Measurements from ENCODE around the gene SLC4A3. TPM values are rescaled to one million over a fixed set of nuclear protein-coding genes. Genes with fewer than 3 reads are reported as not detected.
A peak's percentile ranks its signal among the peaks of the same experiment; 100 is the strongest.

Gene SLC4A3
- polyA plus RNA-seq, 1 donor (not counting 4 experiments of a cell fraction or from before 2014, with no cell fraction given), result 6.2 TPM

DNA sequence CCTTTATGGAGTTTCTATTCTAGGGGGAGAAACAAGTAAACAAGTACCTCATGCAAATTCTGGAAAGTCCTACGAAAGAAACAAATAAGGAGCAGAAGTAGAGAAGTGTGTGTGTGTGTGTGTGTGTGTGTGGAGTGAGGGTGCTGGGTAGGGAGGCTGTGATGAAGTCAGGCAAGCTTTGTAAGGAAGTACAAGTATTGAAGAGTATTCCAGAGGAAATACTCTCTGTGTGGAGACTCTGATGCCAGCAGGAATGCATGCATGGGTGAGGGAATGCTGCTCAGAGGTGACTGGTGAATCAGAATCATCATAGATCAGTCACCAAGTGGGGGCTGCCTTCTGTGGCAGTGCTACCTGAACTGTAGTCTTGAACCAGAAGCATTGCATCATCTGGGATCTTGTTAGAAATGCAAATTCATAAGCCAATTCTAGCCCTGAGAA, 34.5 kb downstream of the SLC4A3 start:
- no peaks in the 10 kb centered on the region for H3K27me3 ChIP-seq (ENCODE audit: control insufficient read depth, extremely low read depth, insufficient read depth, low read length)
- H3K9ac ChIP-seq (ENCODE audit: control insufficient read depth, extremely low read depth, insufficient read depth, low read length), result peak overlapping the region; percentile 67
- peak overlapping the region in 1 of 3 experiments; percentile 47 for H3K4me3 ChIP-seq (ENCODE audit: control insufficient read depth in 2 of 3, extremely low read depth in 1 of 3, insufficient read depth in 2 of 3, low read depth in 1 of 3, low read length in 3 of 3)
- peak; percentile 84 for DNase-seq (ENCODE audit: low read depth, low spot score)
- H2AFZ ChIP-seq (ENCODE audit: control insufficient read depth, low read length), result peak overlapping the region; percentile 57
- H3K4me1 ChIP-seq (ENCODE audit: control insufficient read depth, extremely low read depth, insufficient read depth, low read length), result peaks cover 32% of the 10 kb centered on the region
- H3K9me1 ChIP-seq (ENCODE audit: control insufficient read depth, extremely low read depth, insufficient read depth, low read length), result no peaks in the 10 kb centered on the region
- no peaks in the 10 kb centered on the region for H4K20me1 ChIP-seq (ENCODE audit: control insufficient read depth, extremely low read depth, insufficient read depth, low read length)
- no peaks in the 10 kb centered on the region for H3K9me3 ChIP-seq (ENCODE audit: control insufficient read depth, low read depth, low read length)
- TF ChIP-seq, protein P1, sequence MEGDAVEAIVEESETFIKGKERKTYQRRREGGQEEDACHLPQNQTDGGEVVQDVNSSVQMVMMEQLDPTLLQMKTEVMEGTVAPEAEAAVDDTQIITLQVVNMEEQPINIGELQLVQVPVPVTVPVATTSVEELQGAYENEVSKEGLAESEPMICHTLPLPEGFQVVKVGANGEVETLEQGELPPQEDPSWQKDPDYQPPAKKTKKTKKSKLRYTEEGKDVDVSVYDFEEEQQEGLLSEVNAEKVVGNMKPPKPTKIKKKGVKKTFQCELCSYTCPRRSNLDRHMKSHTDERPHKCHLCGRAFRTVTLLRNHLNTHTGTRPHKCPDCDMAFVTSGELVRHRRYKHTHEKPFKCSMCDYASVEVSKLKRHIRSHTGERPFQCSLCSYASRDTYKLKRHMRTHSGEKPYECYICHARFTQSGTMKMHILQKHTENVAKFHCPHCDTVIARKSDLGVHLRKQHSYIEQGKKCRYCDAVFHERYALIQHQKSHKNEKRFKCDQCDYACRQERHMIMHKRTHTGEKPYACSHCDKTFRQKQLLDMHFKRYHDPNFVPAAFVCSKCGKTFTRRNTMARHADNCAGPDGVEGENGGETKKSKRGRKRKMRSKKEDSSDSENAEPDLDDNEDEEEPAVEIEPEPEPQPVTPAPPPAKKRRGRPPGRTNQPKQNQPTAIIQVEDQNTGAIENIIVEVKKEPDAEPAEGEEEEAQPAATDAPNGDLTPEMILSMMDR (optimal IDR thresholded peaks at IDR 0.05 in 1 of 3, IDR thresholded peaks at IDR 0.05 in 1 of 3, conservative IDR thresholded peaks at IDR 0.05 in 1 of 3; ENCODE audit: extremely low read depth in 1 of 3, insufficient read depth in 2 of 3, low read length in 3 of 3), result no peak
- TF ChIP-seq EZH2 (IDR thresholded peaks at IDR 0.05; ENCODE audit: low read length), result no peak
- H3K79me2 ChIP-seq (ENCODE audit: control insufficient read depth, insufficient read depth, low read length), result no peaks in the 10 kb centered on the region
- dilution Hi-C loops (cut with MboI; ENCODE audit: extremely low pct_ligation_motif_present, low sequenced_read_pairs), result no loop called here
- peak overlapping the region; percentile 87 for H3K27ac ChIP-seq (ENCODE audit: control insufficient read depth, insufficient read depth, low read length)
- no peaks in the 10 kb centered on the region for H3K36me3 ChIP-seq (ENCODE audit: control insufficient read depth in 2 of 2, extremely low read depth in 1 of 2, insufficient read depth in 2 of 2, low read length in 2 of 2)
- FAIRE-seq, result peak; percentile 87
- H3K4me2 ChIP-seq (ENCODE audit: control insufficient read depth, extremely low read depth, insufficient read depth, low read depth, low read length), result peak overlapping the region; percentile 76

GRCh38 chr2:219662566-219662965, 35.1 kb downstream of the SLC4A3 start:
- no peak overlapping the region for H3K9ac ChIP-seq (ENCODE audit: control insufficient read depth, extremely low read depth, insufficient read depth, low read length)
- H3K4me3 ChIP-seq (ENCODE audit: control insufficient read depth in 2 of 3, extremely low read depth in 1 of 3, insufficient read depth in 2 of 3, low read depth in 1 of 3, low read length in 3 of 3), result no peak overlapping the region
- no peaks in the 10 kb centered on the region for H3K79me2 ChIP-seq (ENCODE audit: control insufficient read depth, insufficient read depth, low read length)
- H3K4me2 ChIP-seq (ENCODE audit: control insufficient read depth, extremely low read depth, insufficient read depth, low read depth, low read length), result peak overlapping the region; percentile 76
- dilution Hi-C loops (cut with MboI; ENCODE audit: extremely low pct_ligation_motif_present, low sequenced_read_pairs), result no loop called here
- DNase-seq (ENCODE audit: low read depth, low spot score), result no peak
- peaks cover 32% of the 10 kb centered on the region for H3K4me1 ChIP-seq (ENCODE audit: control insufficient read depth, extremely low read depth, insufficient read depth, low read length)
- no peaks in the 10 kb centered on the region for H3K9me1 ChIP-seq (ENCODE audit: control insufficient read depth, extremely low read depth, insufficient read depth, low read length)
- no peaks in the 10 kb centered on the region for H3K9me3 ChIP-seq (ENCODE audit: control insufficient read depth, low read depth, low read length)
- peak overlapping the region; percentile 87 for H3K27ac ChIP-seq (ENCODE audit: control insufficient read depth, insufficient read depth, low read length)
- no peak for TF ChIP-seq EZH2 (IDR thresholded peaks at IDR 0.05; ENCODE audit: low read length)
- TF ChIP-seq, protein P1 (optimal IDR thresholded peaks at IDR 0.05 in 1 of 3, IDR thresholded peaks at IDR 0.05 in 1 of 3, conservative IDR thresholded peaks at IDR 0.05 in 1 of 3; ENCODE audit: extremely low read depth in 1 of 3, insufficient read depth in 2 of 3, low read length in 3 of 3), result no peak
- H2AFZ ChIP-seq (ENCODE audit: control insufficient read depth, low read length), result peak overlapping the region; percentile 57
- H4K20me1 ChIP-seq (ENCODE audit: control insufficient read depth, extremely low read depth, insufficient read depth, low read length), result no peaks in the 10 kb centered on the region
- peak; percentile 57 for FAIRE-seq
- H3K36me3 ChIP-seq (ENCODE audit: control insufficient read depth in 2 of 2, extremely low read depth in 1 of 2, insufficient read depth in 2 of 2, low read length in 2 of 2), result no peaks in the 10 kb centered on the region
- no peaks in the 10 kb centered on the region for H3K27me3 ChIP-seq (ENCODE audit: control insufficient read depth, extremely low read depth, insufficient read depth, low read length)
